ENCODE data around the gene FGD6.

DNA sequence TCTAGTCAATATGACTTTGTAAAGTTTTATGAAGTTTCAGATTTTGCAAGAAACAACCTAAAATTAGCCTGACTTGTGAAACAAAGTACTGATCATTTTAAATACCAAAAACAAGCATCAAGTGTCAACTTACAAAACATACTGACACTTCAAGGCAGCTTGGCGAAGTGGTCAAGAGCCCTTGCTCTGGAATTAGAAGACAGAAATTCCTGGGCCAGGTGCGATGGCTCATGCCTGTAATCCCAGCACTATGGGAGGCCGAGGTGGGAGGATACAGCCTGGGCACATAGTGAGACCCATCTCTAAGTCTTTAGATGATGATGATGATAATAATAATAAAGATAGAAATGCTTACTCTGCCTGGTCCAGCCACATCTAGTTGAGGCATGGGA, 98.5 kb downstream of the FGD6 start:
- TF ChIP-seq, protein P1, sequence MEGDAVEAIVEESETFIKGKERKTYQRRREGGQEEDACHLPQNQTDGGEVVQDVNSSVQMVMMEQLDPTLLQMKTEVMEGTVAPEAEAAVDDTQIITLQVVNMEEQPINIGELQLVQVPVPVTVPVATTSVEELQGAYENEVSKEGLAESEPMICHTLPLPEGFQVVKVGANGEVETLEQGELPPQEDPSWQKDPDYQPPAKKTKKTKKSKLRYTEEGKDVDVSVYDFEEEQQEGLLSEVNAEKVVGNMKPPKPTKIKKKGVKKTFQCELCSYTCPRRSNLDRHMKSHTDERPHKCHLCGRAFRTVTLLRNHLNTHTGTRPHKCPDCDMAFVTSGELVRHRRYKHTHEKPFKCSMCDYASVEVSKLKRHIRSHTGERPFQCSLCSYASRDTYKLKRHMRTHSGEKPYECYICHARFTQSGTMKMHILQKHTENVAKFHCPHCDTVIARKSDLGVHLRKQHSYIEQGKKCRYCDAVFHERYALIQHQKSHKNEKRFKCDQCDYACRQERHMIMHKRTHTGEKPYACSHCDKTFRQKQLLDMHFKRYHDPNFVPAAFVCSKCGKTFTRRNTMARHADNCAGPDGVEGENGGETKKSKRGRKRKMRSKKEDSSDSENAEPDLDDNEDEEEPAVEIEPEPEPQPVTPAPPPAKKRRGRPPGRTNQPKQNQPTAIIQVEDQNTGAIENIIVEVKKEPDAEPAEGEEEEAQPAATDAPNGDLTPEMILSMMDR (IDR thresholded peaks at IDR 0.05): no peak
- TF ChIP-seq POLR2A (IDR thresholded peaks at IDR 0.05): no peak
